Measurements from ENCODE around the gene DEGS1. TPM values are rescaled to one million over a fixed set of nuclear protein-coding genes. Genes with fewer than 3 reads are reported as not detected.
A peak's percentile ranks its signal among the peaks of the same experiment; 100 is the strongest.

DEGS1 gene
- 10 to 100 TPM; 33.1 to 42.8 TPM for polyA plus RNA-seq

DNA sequence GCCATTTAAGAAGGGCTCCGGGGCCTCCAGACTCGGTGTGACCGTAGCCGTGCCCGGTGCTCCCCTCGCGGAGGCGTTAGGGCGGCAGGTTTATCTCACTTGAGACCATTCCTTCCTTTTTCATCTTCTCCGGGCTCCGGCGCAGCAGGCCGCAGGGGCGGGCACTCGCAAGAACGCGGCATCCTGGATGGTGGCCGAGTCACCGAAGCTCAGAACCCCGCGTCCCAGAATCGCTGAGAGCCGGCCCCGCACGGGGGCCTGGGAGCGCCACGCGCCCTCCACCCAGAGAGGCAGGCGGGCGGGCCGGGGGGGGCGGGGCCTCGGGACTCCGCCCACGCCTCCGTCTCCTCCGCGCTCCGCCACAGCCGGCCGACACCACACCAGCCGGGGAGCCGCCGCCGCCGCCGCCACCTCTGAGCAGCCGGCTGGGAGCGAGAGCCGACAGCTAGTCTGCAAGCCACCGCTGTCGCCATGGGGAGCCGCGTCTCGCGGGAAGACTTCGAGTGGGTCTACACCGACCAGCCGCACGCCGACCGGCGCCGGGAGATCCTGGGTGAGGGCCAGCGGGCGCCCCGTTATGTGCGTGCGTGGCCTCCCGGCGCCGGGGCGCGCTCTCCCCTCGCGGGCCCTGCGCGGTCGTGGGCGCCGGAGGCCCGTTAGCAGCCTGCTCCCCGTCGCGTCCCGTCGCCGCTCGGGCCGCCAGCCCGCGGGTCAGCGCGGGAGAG, at the start of gene DEGS1:
Gene DEGS1, plus strand, starts transcription at position 375 of the 725 bp plus-strand sequence. Its CDS starts 97 bp downstream, at position 472.
- Histone ChIP-seq H3K36me3 (ENCODE audit: control insufficient read depth in 2 of 2, insufficient read depth in 2 of 2, low read length in 1 of 2) (no peaks in the 10 kb centered on the region), H3K9me3 (ENCODE audit: control insufficient read depth in 2 of 2, insufficient read depth in 1 of 2, low read depth in 1 of 2, low read length in 1 of 2) (no peaks in the 10 kb centered on the region), H3K4me1 (ENCODE audit: control insufficient read depth in 2 of 2, insufficient read depth in 2 of 2, low read length in 1 of 2) (peaks cover 0 to 2% of the 10 kb centered on the region in 2 donors), H3K4me3 (ENCODE audit: low read depth in 1 of 2, low read length in 2 of 2) (peak within 1 kb of the TSS; percentile 63 to 89), H3K27ac (ENCODE audit: low read depth in 2 of 2, low read length in 1 of 2) (peak within 1 kb of the TSS; percentile 88 to 93), H3K27me3 (ENCODE audit: control insufficient read depth in 1 of 2, insufficient read depth in 2 of 2, low read length in 2 of 2) (no peaks in the 10 kb centered on the region)
- 0% methylated on average over 53 to 94 of the region's 94 CpGs for WGBS, 2 donors

DNA sequence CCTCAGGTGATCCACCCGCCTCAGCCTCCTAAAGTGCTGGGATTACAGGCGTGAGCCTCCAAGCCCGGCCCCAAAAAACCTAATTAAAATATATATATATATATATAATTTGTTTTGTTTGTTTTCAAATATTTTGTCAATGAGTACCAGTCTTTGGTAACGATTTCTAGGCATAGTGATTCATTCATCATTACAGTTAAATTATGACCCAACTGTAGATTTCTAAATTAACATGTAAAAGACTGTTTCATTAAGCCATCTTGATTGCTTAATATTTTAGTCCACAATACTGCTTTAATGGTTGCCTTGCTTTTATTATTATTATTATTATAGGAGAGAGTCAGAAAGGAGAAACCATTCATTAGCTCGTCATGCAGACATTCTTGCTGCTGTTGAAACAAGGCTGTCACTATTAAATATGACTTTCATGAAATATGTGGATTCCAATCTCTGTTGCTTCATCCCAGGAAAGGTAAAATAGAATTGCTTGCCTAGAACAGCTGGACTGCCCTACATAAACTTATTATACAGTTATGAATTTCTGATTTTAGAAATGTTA, 49.2 kb upstream of the DEGS1 start:
- no peak overlapping the region for H3K4me3 ChIP-seq (ENCODE audit: low read depth in 1 of 2, low read length in 2 of 2)
- WGBS, 2 donors, result 79 to 81% methylated on average over 5 of the region's 5 CpGs
- H3K27ac ChIP-seq (ENCODE audit: low read depth in 2 of 2, low read length in 1 of 2), result no peak overlapping the region
- H3K9me3 ChIP-seq (ENCODE audit: control insufficient read depth in 2 of 2, insufficient read depth in 1 of 2, low read depth in 1 of 2, low read length in 1 of 2), result no peaks in the 10 kb centered on the region
- peaks cover 2 to 5% of the 10 kb centered on the region in 2 donors for H3K36me3 ChIP-seq (ENCODE audit: control insufficient read depth in 2 of 2, insufficient read depth in 2 of 2, low read length in 1 of 2)
- no peaks in the 10 kb centered on the region for H3K27me3 ChIP-seq (ENCODE audit: control insufficient read depth in 1 of 2, insufficient read depth in 2 of 2, low read length in 2 of 2)
- H3K4me1 ChIP-seq (ENCODE audit: control insufficient read depth in 2 of 2, insufficient read depth in 2 of 2, low read length in 1 of 2), result no peaks in the 10 kb centered on the region

DNA sequence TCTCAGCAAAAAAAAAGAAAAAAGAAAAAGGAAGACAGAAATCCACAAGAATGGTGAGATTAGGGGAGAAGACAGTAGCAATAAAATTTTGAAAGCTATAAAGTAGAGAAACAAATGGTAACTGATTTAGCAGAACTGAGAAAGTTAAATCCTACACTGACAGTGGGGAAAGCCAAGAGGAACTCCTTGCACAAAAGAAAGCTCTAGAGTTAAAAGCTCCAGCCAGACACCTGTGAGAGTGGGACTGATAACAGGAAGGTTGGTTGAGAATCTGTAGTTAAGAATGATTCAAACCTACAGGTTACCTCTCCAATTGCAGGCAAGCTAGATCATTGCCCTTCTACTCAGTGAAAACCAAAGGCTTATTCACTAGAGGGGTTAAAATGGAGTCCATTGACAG, 45.5 kb upstream of the DEGS1 start:
- Histone ChIP-seq H3K9me3 (ENCODE audit: control insufficient read depth in 2 of 2, insufficient read depth in 1 of 2, low read depth in 1 of 2, low read length in 1 of 2) (no peaks in the 10 kb centered on the region), H3K27ac (ENCODE audit: low read depth in 2 of 2, low read length in 1 of 2) (no peak overlapping the region), H3K4me3 (ENCODE audit: low read depth in 1 of 2, low read length in 2 of 2) (no peak overlapping the region), H3K36me3 (ENCODE audit: control insufficient read depth in 2 of 2, insufficient read depth in 2 of 2, low read length in 1 of 2) (no peaks in the 10 kb centered on the region), H3K27me3 (ENCODE audit: control insufficient read depth in 1 of 2, insufficient read depth in 2 of 2, low read length in 2 of 2) (no peaks in the 10 kb centered on the region), H3K4me1 (ENCODE audit: control insufficient read depth in 2 of 2, insufficient read depth in 2 of 2, low read length in 1 of 2) (no peaks in the 10 kb centered on the region)

DNA sequence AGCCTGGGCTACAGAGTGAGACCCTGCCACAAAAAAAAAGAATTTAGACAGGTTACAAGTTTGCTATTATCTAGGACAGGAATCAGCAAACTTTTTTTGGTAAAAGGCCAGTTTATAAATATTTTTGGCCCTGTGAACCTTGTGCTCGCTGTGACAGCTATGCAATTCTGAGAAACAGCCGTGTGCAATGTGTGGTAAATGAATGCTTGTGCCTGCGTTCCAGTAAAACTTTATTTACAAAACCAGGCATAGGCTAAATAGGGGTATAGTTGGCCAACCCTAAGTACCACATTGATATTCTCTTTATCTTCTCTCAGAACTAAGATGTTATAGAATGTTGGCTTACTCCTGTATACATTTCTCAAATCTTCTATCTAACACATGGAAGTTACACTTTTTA, 44.8 kb upstream of the DEGS1 start:
- H3K27ac ChIP-seq (ENCODE audit: low read depth in 2 of 2, low read length in 1 of 2), result no peak overlapping the region
- WGBS, 2 donors, result 83 to 86% methylated on average over 3 of the region's 3 CpGs
- H3K27me3 ChIP-seq (ENCODE audit: control insufficient read depth in 1 of 2, insufficient read depth in 2 of 2, low read length in 2 of 2), result no peaks in the 10 kb centered on the region
- H3K4me3 ChIP-seq (ENCODE audit: low read depth in 1 of 2, low read length in 2 of 2), result no peak overlapping the region
- no peaks in the 10 kb centered on the region for H3K4me1 ChIP-seq (ENCODE audit: control insufficient read depth in 2 of 2, insufficient read depth in 2 of 2, low read length in 1 of 2)
- H3K9me3 ChIP-seq (ENCODE audit: control insufficient read depth in 2 of 2, insufficient read depth in 1 of 2, low read depth in 1 of 2, low read length in 1 of 2), result no peaks in the 10 kb centered on the region
- no peaks in the 10 kb centered on the region for H3K36me3 ChIP-seq (ENCODE audit: control insufficient read depth in 2 of 2, insufficient read depth in 2 of 2, low read length in 1 of 2)

DNA sequence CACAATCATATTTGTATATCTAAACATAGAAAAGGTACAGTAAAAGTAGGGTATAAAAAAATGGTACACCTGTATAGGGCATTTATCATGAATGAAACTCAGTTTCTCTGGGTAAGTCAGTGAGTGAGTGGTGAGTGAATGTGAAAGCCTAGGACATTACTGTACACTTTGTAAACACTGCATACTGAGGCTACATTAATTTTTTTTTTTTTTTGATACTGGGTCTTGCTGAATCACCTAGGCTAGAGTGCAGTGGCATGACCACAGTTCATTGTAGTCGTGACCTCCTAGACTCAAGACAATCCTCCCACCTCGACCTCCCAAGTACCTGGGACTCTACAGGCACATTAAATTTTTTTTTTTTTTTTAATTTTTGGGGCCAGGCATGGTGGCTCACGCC, 41.3 kb upstream of the DEGS1 start:
- Histone ChIP-seq H3K27ac (ENCODE audit: low read depth in 2 of 2, low read length in 1 of 2) (no peak overlapping the region), H3K36me3 (ENCODE audit: control insufficient read depth in 2 of 2, insufficient read depth in 2 of 2, low read length in 1 of 2) (peaks cover 0 to 4% of the 10 kb centered on the region in 2 donors), H3K4me1 (ENCODE audit: control insufficient read depth in 2 of 2, insufficient read depth in 2 of 2, low read length in 1 of 2) (no peaks in the 10 kb centered on the region), H3K27me3 (ENCODE audit: control insufficient read depth in 1 of 2, insufficient read depth in 2 of 2, low read length in 2 of 2) (no peaks in the 10 kb centered on the region), H3K4me3 (ENCODE audit: low read depth in 1 of 2, low read length in 2 of 2) (no peak overlapping the region), H3K9me3 (ENCODE audit: control insufficient read depth in 2 of 2, insufficient read depth in 1 of 2, low read depth in 1 of 2, low read length in 1 of 2) (no peaks in the 10 kb centered on the region)
- 95 to 96% methylated on average over 3 of the region's 3 CpGs for WGBS, 2 donors

DNA sequence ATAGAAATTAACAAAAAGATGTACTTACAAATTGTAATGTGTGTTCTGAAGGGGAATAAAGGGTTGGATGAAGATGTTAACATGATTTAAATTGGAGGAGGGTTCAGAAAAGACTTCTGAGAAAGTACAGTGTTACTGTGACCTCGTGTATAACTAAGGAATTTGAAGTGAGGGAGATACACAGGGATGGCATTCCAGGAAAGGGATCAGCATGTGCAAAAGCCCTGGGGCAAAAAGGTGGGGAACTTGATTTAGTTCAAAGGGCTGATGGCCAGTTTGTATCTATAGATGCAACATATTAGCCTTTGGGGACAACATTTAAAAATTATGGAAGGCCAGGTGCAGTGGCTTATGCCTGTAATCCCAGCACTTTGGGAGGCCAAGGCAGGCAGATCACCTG, 33.3 kb upstream of the DEGS1 start:
- Histone ChIP-seq H3K4me3 (ENCODE audit: low read depth in 1 of 2, low read length in 2 of 2) (no peak overlapping the region), H3K9me3 (ENCODE audit: control insufficient read depth in 2 of 2, insufficient read depth in 1 of 2, low read depth in 1 of 2, low read length in 1 of 2) (no peaks in the 10 kb centered on the region), H3K4me1 (ENCODE audit: control insufficient read depth in 2 of 2, insufficient read depth in 2 of 2, low read length in 1 of 2) (no peaks in the 10 kb centered on the region), H3K36me3 (ENCODE audit: control insufficient read depth in 2 of 2, insufficient read depth in 2 of 2, low read length in 1 of 2) (peaks cover 0 to 8% of the 10 kb centered on the region in 2 donors), H3K27ac (ENCODE audit: low read depth in 2 of 2, low read length in 1 of 2) (no peak overlapping the region), H3K27me3 (ENCODE audit: control insufficient read depth in 1 of 2, insufficient read depth in 2 of 2, low read length in 2 of 2) (no peaks in the 10 kb centered on the region)
- 44 to 67% methylated on average over 1 of the region's 1 CpG for WGBS, 2 donors

DNA sequence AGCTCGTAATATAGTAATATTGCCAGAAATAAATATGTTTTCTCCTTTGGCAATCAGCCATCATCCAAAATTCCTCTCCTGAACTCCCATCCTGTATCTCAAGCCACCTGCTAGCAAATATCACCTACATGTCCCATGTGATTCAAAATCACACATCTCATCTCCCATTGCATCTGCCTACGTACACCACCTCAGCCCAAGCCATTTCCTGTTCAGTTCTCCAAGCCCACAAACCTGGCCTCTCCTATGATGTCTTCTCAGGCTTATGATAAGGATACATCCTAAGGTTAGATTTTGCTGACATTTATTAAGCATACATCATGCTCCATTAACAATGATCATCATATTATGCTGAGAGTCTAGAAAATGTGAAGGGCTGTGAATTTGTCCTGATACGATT, 31.9 kb upstream of the DEGS1 start:
- Histone ChIP-seq H3K27me3 (ENCODE audit: control insufficient read depth in 1 of 2, insufficient read depth in 2 of 2, low read length in 2 of 2) (no peaks in the 10 kb centered on the region), H3K27ac (ENCODE audit: low read depth in 2 of 2, low read length in 1 of 2) (no peak overlapping the region), H3K4me3 (ENCODE audit: low read depth in 1 of 2, low read length in 2 of 2) (no peak overlapping the region), H3K9me3 (ENCODE audit: control insufficient read depth in 2 of 2, insufficient read depth in 1 of 2, low read depth in 1 of 2, low read length in 1 of 2) (no peaks in the 10 kb centered on the region), H3K36me3 (ENCODE audit: control insufficient read depth in 2 of 2, insufficient read depth in 2 of 2, low read length in 1 of 2) (peaks cover 0 to 4% of the 10 kb centered on the region in 2 donors), H3K4me1 (ENCODE audit: control insufficient read depth in 2 of 2, insufficient read depth in 2 of 2, low read length in 1 of 2) (no peaks in the 10 kb centered on the region)
- WGBS, 2 donors, result 81 to 94% methylated on average over 3 of the region's 3 CpGs

DNA sequence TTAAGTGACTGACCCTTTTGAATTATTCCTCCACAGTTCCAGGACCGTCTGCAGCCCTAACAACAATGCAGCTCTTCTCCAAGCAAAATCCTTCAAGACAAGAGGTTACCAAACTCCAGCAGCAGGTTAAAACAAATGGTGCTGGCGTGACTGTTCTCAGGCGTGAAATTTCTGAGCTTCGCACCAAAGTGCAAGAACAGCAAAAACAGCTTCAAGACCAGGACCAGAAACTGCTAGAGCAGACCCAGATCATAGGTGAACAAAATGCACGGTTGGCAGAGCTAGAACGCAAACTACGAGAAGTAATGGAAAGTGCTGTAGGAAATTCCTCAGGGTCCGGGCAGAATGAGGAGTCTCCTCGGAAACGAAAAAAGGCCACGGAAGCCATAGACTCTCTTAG, 25.7 kb upstream of the DEGS1 start:
- no peak overlapping the region for H3K4me3 ChIP-seq (ENCODE audit: low read depth in 1 of 2, low read length in 2 of 2)
- 91 to 93% methylated on average over 11 of the region's 11 CpGs for WGBS, 2 donors
- H3K27me3 ChIP-seq (ENCODE audit: control insufficient read depth in 1 of 2, insufficient read depth in 2 of 2, low read length in 2 of 2), result no peaks in the 10 kb centered on the region
- H3K27ac ChIP-seq (ENCODE audit: low read depth in 2 of 2, low read length in 1 of 2), result no peak overlapping the region
- no peaks in the 10 kb centered on the region for H3K9me3 ChIP-seq (ENCODE audit: control insufficient read depth in 2 of 2, insufficient read depth in 1 of 2, low read depth in 1 of 2, low read length in 1 of 2)
- H3K4me1 ChIP-seq (ENCODE audit: control insufficient read depth in 2 of 2, insufficient read depth in 2 of 2, low read length in 1 of 2), result no peaks in the 10 kb centered on the region
- peaks cover 7 to 12% of the 10 kb centered on the region in 2 donors for H3K36me3 ChIP-seq (ENCODE audit: control insufficient read depth in 2 of 2, insufficient read depth in 2 of 2, low read length in 1 of 2)

DNA sequence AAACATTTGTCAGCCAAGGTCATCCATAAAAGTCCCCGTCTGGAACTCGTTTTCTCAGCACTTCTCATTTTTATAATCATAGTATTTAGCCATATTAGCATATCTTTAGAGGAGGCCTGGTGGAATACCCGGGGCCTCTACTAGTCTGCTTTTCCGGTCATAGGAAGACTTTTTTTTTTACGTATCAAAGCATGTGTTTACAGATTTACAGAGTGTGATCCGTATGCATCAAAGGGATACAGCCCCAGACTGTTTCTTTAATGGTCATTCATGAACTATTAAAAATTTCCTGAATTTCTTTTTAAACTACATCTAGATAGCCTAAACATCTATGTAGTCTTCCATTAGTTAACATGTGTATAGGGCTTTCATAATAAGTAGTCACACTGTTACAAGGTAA, 23.5 kb upstream of the DEGS1 start:
- H3K36me3 ChIP-seq (ENCODE audit: control insufficient read depth in 2 of 2, insufficient read depth in 2 of 2, low read length in 1 of 2), result peaks cover 7 to 8% of the 10 kb centered on the region in 2 donors
- no peak overlapping the region for H3K27ac ChIP-seq (ENCODE audit: low read depth in 2 of 2, low read length in 1 of 2)
- H3K27me3 ChIP-seq (ENCODE audit: control insufficient read depth in 1 of 2, insufficient read depth in 2 of 2, low read length in 2 of 2), result no peaks in the 10 kb centered on the region
- no peaks in the 10 kb centered on the region for H3K4me1 ChIP-seq (ENCODE audit: control insufficient read depth in 2 of 2, insufficient read depth in 2 of 2, low read length in 1 of 2)
- H3K9me3 ChIP-seq (ENCODE audit: control insufficient read depth in 2 of 2, insufficient read depth in 1 of 2, low read depth in 1 of 2, low read length in 1 of 2), result no peaks in the 10 kb centered on the region
- no peak overlapping the region for H3K4me3 ChIP-seq (ENCODE audit: low read depth in 1 of 2, low read length in 2 of 2)
- 70 to 74% methylated on average over 6 of the region's 6 CpGs for WGBS, 2 donors

DNA sequence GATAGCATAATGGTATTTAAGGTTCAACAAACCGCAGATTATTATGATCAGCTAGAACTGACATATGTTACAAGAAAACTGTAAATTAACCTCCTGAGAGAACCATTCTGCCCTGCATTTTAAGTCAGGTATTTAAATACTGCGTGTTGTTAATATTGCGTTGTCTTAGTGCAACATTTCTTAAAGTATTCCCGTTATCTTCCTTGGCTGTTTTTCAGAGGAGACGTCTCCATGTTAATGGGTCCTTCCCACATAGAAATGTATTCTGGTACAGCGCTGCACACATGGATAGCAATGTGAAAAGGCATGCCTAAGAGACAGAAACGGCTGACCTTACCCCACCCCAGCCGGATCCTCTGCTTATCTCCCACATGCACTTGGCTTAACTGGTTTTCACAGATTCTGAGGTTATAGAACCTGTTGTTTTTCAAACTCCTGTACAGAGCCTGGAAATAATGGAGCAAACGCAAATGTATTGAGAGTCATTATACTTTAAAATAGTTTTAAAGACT, 22.8 kb upstream of the DEGS1 start:
- H3K27ac ChIP-seq (ENCODE audit: low read depth in 2 of 2, low read length in 1 of 2), result no peak overlapping the region
- 92 to 94% methylated on average over 9 of the region's 9 CpGs for WGBS, 2 donors
- H3K27me3 ChIP-seq (ENCODE audit: control insufficient read depth in 1 of 2, insufficient read depth in 2 of 2, low read length in 2 of 2), result no peaks in the 10 kb centered on the region
- H3K4me1 ChIP-seq (ENCODE audit: control insufficient read depth in 2 of 2, insufficient read depth in 2 of 2, low read length in 1 of 2), result no peaks in the 10 kb centered on the region
- no peak overlapping the region for H3K4me3 ChIP-seq (ENCODE audit: low read depth in 1 of 2, low read length in 2 of 2)
- H3K36me3 ChIP-seq (ENCODE audit: control insufficient read depth in 2 of 2, insufficient read depth in 2 of 2, low read length in 1 of 2), result peaks cover 7 to 8% of the 10 kb centered on the region in 2 donors
- no peaks in the 10 kb centered on the region for H3K9me3 ChIP-seq (ENCODE audit: control insufficient read depth in 2 of 2, insufficient read depth in 1 of 2, low read depth in 1 of 2, low read length in 1 of 2)
